Gastrocnemius medialis (tissue), 4 donors: ENCODE measurements around the gene GPBP1.

ENCODE experiments used
- POLR2A ChIP-seq, 2 donors: fragments of 450-650 bp; IDR thresholded peaks; one replicate each; pipeline ENCODE4 v1.6.1; 2017; ENCODE audit warnings: antibody characterized with exemption in 2 of 2, mild to moderate bottlenecking in 2 of 2, moderate library complexity in 2 of 2
- TF ChIP-seq, protein P1 (sequence below), 5 experiments: fragments of 450-650 bp in 3 of 5; fragments of 200-600 bp in 2 of 5; sonication (generic) in 2 of 5; IDR thresholded peaks in 4 of 5; conservative IDR thresholded peaks in 1 of 5; 1 replicate in 4 of 5; 2 replicates in 1 of 5; pipeline ENCODE4 v1.5.1; 2016 to 2019; ENCODE audit warnings: antibody characterized with exemption in 5 of 5, mild to moderate bottlenecking in 3 of 5, moderate library complexity in 3 of 5

DNA sequence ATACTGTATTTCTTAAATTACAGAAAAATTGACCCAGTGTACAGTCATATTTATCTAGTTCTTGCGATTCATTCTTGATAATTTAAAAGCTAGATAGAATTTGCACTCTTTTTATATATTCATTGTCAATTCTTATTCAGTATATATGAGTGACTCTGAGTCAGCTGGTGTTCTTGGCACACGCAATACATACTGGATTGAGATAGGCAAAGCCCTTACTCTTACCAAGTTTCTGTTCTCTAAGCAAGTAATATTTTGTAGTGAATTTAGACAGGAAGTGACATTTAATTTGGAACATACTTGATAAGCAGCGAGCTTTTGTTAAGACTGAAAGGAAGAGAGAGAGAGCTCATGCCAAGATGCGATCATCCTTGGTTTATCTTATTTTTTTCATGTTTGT, 57.7 kb downstream of the GPBP1 start:
- TF ChIP-seq, protein P1, sequence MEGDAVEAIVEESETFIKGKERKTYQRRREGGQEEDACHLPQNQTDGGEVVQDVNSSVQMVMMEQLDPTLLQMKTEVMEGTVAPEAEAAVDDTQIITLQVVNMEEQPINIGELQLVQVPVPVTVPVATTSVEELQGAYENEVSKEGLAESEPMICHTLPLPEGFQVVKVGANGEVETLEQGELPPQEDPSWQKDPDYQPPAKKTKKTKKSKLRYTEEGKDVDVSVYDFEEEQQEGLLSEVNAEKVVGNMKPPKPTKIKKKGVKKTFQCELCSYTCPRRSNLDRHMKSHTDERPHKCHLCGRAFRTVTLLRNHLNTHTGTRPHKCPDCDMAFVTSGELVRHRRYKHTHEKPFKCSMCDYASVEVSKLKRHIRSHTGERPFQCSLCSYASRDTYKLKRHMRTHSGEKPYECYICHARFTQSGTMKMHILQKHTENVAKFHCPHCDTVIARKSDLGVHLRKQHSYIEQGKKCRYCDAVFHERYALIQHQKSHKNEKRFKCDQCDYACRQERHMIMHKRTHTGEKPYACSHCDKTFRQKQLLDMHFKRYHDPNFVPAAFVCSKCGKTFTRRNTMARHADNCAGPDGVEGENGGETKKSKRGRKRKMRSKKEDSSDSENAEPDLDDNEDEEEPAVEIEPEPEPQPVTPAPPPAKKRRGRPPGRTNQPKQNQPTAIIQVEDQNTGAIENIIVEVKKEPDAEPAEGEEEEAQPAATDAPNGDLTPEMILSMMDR (IDR thresholded peaks at IDR 0.05 in 4 of 5, conservative IDR thresholded peaks at IDR 0.05 in 1 of 5): no peak
- no peak for TF ChIP-seq POLR2A (IDR thresholded peaks at IDR 0.05)
